SHP77 (cell line): ENCODE results near the gene FRMD4B.

Experiments
- DNase-seq, 2 experiments: peaks; one replicate each; lab custom pipeline; 2025; lab: John Stamatoyannopoulos, UW

Gene FRMD4B

DNA sequence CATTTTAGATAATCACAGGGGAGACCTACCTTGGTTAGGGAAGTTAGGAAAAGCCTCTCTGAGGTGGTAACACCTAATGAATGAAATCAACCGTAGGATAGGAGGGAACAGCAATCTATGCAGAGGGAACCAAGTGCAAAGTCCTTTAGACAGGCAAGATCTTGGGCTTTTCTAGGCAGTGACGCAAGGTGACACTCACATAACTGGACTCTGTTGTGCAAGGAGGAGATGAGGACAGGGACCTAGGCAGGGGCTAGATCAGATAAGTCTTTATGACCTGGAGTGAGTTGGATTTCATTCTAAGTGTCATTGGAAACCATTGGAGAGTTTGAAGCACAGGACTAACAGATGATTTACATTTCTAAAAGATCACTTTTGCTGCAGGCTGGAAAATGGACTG, 258.9 kb downstream of the FRMD4B start:
- no peak for DNase-seq

DNA sequence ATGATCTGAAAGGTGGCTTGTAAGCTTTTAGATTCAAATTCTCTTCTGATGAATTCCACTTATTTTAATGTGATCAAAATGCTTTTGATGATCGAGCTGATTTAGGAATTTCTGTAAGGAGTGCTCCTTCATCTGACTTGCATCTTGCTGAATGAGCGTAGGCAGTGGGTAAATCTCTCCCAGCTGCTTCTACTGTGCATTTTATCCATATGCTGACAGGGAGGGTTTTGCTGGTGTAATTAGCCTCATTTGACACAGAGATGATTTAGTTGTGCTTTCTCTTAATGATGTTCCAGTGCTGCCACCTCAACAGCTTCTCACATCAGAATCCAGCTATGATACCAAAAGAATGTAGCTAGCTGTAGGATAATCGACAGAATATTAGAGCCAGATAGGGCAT, 259.7 kb downstream of the FRMD4B start:
- no peak for DNase-seq

DNA sequence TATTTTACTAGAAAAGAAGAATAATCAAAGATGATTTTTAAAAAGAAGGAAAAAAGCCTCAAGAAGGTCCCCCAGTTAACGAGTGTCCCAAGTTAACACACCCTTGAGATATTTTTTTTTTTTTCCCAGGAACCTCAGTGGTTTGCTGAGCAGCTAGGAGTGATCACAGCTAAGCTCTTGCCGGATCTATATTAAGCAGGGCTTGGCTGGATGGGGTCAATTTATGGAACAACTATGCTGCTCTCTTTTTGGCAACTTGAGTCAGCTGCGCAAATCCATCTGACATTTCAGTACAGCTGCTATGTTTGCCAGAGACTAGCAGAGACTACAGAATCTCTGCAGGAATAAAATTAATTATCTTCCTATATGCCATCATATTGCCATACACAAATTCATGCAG, 263.5 kb downstream of the FRMD4B start, which contains the start of gene LMOD3:
TSS of gene LMOD3 (minus strand) at position 193 of the 400 bp plus-strand sequence. CDS start 209 bp downstream, outside the sequence.
- DNase-seq = peak in 1 of 2 experiments; percentile 7

DNA sequence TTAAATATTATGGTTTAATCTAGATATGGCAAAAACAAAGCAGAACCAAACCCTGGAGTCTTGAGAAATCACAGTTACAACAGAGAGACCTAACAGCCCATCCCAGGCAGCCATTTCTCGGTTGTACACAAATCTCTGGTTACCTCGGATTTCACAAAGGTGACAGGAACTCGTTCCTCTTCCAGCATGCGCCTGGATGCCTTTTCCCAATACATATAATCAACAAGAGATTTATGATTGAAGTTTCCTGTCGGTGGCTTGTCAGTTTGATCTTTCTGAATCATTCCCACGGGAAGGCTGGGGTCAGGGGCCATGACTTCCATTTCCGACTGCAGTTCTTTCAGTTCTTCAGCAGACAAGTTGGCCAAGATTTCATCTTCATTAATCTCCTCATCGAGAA, 263.9 kb downstream of the FRMD4B start:
- no peak for DNase-seq

DNA sequence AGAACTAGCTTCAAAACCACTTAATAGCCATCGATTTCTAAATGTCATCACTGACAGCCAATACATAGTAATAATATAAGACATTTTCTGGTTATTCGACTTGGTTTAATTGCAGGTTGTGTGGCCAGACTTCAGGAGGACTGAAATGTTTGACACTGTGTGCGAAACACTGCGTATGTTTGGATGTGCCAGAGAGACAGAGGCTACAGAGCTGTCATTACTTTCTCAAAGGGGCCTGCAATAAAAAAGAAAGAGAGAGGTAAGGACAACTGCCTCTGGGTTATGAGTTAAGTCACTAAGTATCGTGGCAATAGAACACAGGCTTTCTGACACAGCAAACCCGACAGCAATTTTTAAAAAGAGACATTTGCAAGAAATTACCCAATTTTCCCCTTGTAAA, 264.4 kb downstream of the FRMD4B start:
- DNase-seq = no peak

DNA sequence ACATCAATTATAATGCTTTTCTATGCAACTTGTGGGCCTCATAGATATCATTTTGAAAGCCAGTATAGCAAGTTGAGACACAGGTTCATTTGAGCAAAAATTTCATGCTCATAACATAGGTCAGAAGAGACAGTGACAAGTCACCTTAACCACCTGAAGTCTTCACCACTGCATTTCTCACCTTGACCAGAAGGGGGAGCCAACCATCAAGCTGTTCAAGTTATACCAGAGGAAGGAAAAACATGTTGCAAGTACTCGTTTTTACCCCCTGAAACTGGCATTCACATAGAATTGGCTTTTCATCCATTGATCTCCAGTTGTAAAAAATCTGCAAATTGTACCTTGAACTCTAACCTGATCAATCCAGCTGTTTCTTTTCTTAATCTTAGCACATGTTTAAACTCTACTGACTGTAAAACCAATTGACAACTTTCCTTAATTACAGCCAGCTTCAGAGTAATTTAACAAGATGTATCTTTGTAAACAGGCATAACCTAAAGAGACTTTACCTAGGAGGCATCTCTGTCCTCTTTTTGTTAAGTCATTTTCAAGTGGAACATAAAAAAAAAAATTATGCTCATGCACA, 264.9 kb downstream of the FRMD4B start:
- peak; percentile 44 to 69 for DNase-seq
